GM21526 (cell line): ENCODE data around the gene FAM110C.
"Not testable (repeated sequence)": the region's sequence is repeated elsewhere in the genome, so short reads cannot be mapped to it uniquely, and the experiment has no call there.

Experiments used
- ATAC-seq: cut with Tn5 transposase; IDR thresholded peaks from one replicate; pipeline ENCODE4 v1.9.1; 2021; ENCODE audit warnings: moderate library complexity; ENCODE audit not compliant: unreplicated experiment, low FRiP score

Gene FAM110C

DNA sequence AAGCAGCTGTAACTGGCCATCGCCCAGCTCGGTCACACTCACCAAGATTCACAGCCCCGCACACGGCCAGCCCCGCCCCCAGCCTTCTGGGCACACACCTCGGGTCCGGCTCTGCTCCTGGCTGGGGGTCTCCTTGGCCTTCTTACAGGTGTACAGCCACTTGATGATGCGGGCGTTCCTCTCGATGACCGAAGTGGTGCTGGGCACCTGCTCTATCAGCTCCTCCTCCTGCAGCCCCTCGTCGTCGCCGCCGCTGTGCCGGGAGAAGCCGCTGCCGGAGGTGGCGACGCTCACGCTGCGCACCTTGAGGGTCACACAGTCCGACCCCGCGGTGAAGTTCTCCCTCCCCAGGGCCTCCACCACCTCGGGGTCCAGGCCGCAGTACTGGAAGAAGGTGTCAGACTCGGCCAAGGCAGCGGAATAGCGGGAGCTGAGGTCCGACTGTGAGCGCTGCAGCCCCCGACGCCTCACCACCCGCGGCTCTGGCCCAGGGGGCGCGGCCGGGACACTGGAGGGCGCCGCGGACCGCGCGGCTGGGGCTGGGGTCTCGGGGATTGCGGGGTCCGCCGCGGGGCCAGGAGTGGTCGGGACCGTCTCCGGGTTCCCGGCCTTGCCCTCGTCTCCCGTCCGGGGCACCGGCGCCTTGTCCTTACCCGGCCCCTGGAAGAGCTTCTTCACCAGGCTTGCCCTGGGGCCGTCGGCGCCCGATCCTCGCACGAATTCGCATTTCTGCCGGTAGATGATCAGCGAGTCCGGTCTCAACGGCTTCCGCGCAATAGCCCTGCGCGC, 769 bp downstream of the FAM110C start:
- no peak for ATAC-seq

DNA sequence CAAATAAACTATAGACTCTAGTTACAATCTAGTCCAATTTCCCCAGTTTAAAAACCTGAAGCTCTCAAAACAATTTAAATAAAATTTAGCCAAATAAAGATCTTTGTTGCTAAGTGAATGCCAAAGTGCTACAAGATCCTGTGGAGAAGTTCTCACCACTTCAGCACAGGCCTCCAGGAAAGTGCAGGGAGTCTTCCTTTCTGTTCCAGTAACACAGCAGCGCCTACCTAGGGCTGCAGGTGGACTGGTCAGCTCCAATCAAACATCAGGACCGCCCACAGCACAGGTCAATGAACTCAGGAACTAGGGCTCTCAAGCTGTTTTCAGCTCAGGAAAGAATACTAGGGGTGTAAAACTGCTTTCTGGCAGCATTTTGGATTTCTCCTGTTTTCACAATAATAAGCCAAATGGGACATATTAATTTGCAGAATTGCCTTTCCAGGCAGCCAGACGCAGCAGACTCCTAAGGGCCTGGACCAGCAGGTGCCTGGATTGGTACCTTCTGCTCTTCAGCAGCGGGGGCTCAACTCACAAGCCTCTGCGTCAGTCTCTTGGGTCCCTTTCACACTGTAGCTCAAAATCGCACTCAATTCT, 1.5 kb downstream of the FAM110C start:
- ATAC-seq: no peak

DNA sequence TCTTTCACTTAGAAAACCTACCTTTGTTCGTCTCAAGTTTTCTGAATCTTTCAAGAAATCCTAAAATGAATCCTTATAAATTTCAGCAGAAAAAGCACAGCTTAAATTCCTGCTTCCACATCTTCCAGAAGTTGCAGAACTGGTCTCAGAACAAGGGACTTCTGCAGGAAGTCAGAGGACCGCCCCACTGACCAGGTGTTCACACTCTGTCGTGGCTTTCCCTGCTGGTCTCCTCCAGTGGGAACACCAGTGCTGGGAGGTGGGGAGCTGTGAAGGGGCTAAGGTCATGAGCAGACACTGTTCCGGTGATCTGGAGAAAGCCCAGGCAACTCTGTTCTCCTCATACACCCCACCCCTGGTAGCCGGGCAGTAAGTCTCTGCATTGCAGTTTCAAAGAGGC, 3.5 kb downstream of the FAM110C start:
- ATAC-seq: no peak

GRCh38 chr2:40465-40864, 5.8 kb downstream of the FAM110C start:
- ATAC-seq: no peak

- no peak for ATAC-seq
These were observed 8.2 kb downstream of the FAM110C start for GRCh38 chr2:38155-38554.

DNA sequence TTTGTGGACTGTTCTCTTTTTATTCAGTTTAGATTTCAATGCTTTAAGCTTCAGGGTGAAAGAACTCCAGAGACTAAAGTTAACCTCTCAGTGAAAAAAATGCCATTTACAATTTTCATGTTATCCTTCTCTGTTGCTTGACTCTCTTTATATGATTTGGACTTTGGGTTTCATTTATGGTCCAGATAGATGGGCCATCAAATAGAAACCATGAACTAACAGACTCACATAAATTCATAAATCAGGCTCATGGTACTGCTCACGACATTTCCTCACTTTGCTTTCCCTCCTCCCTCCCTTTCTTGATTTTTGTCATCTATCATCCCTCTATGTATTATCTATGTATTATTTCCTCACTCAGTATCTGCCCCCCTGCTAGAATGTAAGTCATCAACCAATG, 10.0 kb downstream of the FAM110C start:
- no peak for ATAC-seq

GRCh38 chr2:35852-36251, 10.5 kb downstream of the FAM110C start:
- ATAC-seq: no peak

DNA sequence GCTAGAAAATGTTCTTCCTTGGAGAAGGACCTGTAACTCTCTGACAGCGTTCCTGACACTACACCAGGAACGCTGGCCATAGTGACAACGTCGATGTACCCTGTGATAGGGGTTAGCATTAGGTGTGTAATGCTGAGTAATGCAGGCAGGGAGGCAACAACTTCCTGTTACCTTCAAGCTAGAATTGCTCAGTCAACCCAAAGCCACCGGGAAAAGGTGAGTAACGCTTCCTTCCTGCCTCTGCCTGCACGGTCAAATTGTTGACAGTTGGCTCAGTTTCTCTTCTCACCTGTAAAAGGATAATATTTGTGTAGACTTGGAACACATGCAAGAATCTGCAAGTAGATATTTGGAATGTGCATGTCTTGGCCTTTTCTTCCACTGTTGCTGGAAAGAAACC, 12.7 kb downstream of the FAM110C start:
- no peak for ATAC-seq

DNA sequence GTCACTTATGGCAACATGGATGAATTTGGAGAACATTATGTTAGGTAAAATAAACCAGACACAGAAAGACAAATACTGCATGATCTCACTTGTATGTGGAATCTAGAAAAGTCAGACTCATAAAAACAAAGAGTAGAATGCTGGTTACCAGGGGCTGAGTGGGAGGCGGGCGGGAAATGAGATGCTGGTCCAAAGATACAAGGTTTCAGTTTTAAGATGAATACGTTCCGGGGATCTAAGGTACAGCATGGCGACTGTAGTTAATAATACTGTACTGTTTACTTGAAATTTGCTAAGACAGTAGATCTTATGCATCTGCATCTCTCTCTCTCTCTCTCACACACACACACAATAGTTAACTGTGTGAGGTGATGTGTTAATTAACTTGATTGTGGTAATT, 14.2 kb downstream of the FAM110C start:
- ATAC-seq: no peak

DNA sequence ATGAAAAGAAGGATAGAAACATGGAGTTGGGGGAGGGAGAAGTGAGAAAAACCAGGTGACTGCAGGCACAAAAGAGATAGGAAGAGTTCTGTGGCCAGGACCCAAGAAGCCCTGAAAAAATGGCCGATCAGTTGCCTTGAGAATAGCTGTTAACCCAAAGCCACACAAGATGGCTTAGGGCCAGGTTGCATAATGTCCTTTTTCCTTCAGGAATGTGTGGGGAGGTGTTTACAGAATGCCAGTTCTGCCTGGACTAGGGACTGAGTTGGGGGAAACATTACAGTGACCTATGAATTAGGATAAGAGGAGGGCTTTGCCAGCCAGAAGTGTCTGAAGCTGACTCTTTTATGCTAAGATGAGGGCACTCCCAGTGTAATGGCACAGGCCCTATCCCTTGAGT, 17.1 kb downstream of the FAM110C start:
- ATAC-seq: no peak

GRCh38 chr2:28406-28975, 17.8 kb downstream of the FAM110C start:
- no peak for ATAC-seq

- no peak for ATAC-seq
These were observed 19.4 kb downstream of the FAM110C start for GRCh38 chr2:26891-27290.

GRCh38 chr2:25543-25942, 20.8 kb downstream of the FAM110C start:
- no peak for ATAC-seq

- not testable (repeated sequence) for ATAC-seq
These were observed 21.7 kb downstream of the FAM110C start for GRCh38 chr2:24591-24990.

GRCh38 chr2:24107-24506, 22.2 kb downstream of the FAM110C start:
- ATAC-seq: no peak

GRCh38 chr2:23283-23682, 23.0 kb downstream of the FAM110C start:
- ATAC-seq: no peak

DNA sequence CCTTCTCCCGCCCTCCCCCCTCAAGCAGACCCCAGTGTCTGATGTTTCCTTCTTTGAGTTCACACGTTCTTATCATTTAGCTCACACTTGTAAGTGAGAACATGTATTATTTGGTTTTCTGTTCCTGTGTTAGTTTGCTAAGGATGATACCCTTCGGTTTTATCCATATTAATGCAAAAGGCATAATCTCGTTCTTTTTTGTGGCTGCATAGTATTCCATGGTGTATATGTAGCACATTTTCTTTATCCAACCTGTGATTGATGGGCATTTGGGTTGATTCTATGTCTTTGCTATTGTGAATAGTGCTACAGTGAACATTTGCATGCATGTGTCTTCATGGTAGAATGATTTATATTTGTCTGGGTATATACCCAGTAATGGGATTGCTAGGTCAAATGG, 24.1 kb downstream of the FAM110C start:
- not testable (repeated sequence) for ATAC-seq

- ATAC-seq: not testable (repeated sequence)
These were observed 26.0 kb downstream of the FAM110C start for GRCh38 chr2:20259-20658.

DNA sequence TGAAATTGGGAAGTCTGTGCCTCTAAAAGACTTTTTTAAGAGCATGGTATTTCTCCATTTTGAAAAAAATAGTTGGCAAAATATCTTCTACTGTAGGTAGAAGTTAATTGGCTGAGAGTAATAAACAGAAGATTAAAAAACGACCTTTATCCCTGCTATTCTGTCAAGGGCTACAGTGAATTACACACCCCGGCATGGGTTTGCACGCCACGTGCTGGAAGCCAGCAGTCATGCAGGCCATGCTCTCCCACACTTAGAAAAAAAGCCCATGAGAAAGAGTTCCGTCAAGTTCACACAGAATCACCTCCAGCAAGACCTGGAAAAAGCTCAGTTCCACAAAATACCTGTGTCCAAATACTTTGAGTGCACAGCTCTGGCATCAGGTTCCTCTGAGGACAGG, 26.8 kb downstream of the FAM110C start:
- no peak for ATAC-seq

DNA sequence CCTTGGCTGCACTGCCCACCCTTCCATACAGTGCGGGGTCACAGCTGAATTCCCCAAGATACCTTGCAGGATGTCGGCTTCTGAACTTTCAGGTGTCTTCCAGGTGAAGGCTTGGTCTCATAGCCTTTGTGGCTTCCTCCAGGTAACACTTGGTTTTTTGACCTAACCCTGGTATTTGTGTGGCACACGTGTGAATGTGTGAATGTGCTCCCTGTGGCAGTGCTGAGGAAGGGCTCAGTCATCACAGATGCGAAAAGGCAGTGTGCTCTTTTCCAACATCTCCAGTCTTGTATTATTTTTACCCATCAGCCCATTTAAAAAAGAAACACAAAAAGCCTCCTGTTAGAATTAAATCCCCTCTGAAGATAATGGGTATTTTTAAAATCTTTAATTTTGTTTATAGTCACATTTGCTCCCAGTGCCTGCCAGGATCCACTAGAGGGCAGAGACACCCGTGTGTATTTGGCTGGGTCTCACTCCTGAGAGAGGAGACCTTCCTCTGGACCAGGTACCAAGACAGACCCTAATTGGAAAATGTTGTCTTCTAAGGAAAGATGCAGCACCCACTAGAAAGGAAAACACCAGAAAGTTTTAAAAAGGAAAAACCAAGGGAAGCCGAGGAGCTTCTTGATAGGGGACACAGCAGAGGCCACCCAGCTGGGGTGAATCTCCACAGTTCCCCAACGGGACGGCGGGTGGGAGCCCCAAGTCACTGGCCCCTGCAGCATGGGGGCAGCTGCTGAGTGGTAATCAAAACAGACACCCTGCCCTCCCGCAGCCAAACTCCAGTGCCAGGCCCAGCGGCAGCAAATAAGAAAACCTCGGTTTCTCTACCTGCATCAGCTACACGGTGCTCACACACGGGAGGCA, 27.7 kb downstream of the FAM110C start:
- ATAC-seq: no peak

DNA sequence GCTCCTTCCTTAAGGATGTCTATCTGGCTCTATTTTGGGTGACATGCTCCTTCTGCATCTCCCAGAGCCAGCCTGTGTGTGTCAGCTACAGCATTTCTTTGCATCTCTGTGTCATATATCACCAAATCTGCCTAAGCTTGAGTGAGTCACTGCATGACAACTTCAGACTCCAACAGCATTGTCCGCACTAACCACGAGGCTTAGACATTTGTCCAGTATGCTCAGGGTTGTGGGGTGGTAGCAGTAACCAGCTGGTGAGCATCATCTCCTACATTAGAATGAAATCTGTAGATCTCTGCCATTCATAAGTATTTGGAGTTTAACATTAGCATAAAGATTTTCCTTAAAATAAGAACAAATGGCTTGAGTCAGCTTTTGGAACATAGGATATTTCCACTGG, 30.4 kb downstream of the FAM110C start:
- not testable (repeated sequence) for ATAC-seq
